ENCODE measurements around the gene EEF1AKMT4.
A peak's percentile ranks its signal among the peaks of the same experiment; 100 is the strongest.

The EEF1AKMT4 gene

DNA sequence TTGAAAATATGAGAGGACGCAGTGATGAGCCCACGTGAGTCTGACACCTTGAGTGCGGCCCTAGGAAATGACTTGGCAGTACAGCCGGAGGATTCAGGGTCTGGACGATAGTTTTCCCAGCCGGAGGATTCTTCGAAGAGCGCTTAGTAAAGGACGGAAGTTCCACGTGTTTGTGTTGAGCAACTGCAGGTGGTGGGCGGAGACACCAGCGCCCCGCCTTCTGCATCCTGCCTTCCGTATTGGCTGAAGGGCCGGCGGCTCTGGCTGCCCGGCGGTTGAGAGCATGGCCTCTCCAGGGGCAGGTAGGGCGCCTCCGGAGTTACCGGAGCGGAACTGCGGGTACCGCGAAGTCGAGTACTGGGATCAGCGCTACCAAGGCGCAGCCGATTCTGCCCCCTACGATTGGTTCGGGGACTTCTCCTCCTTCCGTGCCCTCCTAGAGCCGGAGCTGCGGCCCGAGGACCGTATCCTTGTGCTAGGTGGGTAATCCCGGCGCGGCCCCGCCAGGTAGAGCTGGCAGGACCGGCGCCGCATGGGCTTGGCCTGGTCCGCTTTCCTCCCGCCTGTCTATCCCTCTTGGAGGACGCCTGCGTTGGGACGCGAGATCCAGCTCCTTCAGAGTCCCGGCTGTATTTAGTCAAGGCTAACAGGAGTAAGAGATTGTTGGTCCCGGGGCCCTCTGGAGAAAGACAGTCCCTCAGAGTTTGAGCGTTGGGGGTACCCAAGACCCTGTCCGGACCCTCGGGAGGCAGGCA is at the start of gene EEF1AKMT4:
EEF1AKMT4 (plus strand) TSS at position 261 of the 755 bp plus-strand sequence; CDS start at position 284, 23 bp downstream.
- DNase-seq = peak; percentile 89

DNA sequence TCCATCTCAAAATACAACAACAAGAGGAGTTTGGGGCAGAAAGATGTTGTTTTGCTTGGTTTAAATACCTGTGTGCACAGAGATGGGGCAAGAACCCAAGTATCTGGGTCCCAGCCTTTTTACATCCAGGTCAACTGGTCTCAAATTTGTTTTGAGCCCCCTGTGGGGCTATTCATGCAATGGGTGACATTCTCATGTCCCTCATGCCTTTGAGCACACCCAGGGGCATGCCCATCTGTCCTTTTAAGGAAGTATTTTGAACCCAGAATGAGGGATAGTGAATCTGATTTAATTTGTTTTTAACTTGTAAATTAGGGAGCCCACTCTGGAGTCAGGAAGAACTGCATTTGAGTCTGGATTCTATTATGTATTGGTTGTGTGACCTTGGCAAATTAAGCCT is 48.6 kb upstream of the EEF1AKMT4 start:
- no peak for DNase-seq

GRCh38 chr3:184203526-184203925 is 45.9 kb upstream of the EEF1AKMT4 start:
- DNase-seq = no peak

- DNase-seq = no peak
These were observed 40.1 kb upstream of the EEF1AKMT4 start for GRCh38 chr3:184209146-184209923.

DNA sequence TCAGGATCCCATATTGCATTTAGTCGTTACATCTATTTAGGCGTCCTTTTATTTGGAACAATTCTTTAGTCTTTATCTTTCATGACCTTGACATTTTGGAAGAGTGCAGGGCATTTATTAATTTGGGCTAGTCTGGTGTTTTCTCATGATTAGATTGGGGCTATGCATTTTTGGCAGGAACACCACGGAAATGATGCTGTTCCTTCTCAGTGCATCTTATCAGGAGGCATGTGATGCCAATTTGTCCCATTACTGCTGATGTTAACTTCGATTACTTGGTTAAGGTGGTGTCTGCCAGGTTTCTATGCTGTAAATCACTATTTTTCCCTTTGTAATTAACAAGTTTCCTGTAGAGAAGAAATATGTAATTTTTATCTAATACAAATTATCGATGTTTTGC is 38.2 kb upstream of the EEF1AKMT4 start:
- DNase-seq = no peak

GRCh38 chr3:184211718-184212117 is 37.8 kb upstream of the EEF1AKMT4 start:
- DNase-seq = no peak

GRCh38 chr3:184218814-184219213 is 30.7 kb upstream of the EEF1AKMT4 start:
- DNase-seq = no peak

DNA sequence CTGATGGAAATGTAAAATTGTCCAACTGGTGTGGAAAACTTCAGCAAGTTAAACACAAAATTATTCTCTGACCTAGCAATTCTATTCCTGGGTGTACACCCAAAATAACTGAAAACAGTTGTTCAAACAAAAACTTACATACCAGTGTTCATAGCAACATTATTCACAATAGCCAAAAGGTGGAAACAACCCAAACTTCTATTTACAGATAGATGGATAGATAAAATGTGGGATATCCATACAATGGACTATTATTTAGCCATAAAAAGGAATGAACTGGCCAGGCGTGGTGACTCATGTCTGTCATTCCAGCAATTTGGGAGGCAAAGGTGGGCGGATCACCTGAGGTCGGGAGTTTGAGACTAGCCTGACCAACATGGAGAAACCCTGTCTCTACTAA is 27.0 kb upstream of the EEF1AKMT4 start:
- no peak for DNase-seq

- no peak for DNase-seq
These were observed 25.5 kb upstream of the EEF1AKMT4 start for GRCh38 chr3:184223946-184224345.

DNA sequence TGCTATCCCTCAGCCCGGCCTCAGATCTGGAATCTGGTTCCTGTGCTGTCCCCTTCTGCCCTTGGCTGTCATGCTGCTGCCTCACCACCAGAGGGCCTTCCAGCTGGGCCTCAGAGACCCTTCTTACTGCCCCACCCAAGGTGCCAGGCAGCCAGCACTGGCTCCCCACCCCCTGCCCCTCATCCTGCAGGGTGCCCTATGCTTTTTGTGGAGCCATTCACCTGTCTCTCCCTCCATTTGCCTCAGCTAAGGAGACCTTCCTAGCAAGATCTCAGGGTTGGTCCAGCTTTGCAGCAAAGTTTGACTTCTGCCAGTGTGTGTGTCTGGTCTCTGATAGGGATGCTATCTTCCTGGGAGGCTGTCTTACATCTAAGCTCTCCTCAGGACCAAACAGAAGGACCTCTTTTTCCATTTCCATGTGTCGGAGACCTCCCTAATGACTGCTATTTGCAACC is 22.0 kb upstream of the EEF1AKMT4 start:
- DNase-seq = peak; percentile 49

DNA sequence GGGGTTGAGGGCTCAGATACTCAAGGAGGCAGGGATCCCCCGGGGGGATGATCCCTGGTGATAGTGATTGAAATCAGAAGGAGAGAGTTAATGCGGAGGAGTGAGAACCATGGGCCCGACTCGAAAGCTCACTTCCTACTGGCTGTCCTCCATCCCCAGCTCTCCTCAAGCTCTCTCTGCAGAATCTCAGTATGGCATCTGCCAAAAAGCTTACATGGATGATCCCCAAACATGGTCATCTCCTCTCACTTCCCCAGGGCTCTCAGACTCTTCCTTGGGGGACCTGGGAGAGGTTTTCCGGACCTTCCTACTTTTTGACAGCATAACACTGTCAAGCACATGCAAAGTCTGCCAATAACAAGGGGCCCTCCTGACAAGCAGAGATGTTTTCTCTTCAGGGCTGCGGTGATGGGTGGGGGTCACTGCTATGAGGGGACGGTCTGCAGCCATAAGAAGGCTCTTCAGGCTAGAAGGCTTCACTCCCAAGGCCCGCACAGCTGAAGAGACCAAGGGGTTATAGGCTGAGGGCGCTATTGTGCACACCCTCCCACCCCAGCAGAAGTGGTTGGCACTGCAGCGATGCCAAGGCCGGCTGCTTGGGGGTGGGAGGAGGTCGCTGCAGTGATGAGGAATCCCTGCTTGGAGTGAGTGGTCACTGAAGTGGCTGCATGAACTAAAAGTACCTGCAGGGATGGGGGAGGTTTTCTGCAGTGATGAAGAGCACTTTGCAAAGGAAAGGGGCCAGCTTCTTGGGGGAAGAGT is 20.9 kb upstream of the EEF1AKMT4 start:
- DNase-seq = no peak

GRCh38 chr3:184229394-184230080 is 19.9 kb upstream of the EEF1AKMT4 start, which contains the start of gene VWA5B2:
TSS of gene VWA5B2 (plus strand) at chr3:184229585. CDS start at chr3:184230529, 944 bp downstream.
- peak; percentile 39 for DNase-seq

GRCh38 chr3:184230081-184230602 is 19.3 kb upstream of the EEF1AKMT4 start:
- DNase-seq = no peak

- no peak for DNase-seq
These were observed 18.6 kb upstream of the EEF1AKMT4 start for GRCh38 chr3:184230603-184231528.

DNA sequence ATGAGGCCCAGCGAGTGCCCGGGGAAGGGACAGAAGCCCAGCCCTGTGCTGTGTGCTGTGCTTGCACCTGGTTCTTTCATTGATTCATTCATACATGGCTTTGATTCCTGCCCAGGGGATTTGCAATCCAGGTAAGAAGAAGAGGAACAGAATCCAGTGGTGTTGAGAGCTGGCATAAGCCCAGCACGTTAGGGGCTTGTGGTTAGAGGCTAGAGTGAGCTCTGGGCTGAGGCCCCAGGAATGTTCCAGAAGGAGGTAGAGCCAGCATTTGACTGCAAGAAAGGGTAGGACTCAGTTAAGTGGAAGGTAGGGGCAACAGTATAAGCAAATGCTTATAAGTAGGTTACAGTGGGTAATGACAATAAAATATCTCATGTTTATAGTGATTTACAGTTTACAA is 17.8 kb upstream of the EEF1AKMT4 start:
- no peak for DNase-seq

- no peak for DNase-seq
These were observed 16.2 kb upstream of the EEF1AKMT4 start for GRCh38 chr3:184233127-184233843.

GRCh38 chr3:184234224-184234623 is 15.2 kb upstream of the EEF1AKMT4 start:
- DNase-seq = no peak

- no peak for DNase-seq
These were observed 14.6 kb upstream of the EEF1AKMT4 start for GRCh38 chr3:184234671-184235380.

DNA sequence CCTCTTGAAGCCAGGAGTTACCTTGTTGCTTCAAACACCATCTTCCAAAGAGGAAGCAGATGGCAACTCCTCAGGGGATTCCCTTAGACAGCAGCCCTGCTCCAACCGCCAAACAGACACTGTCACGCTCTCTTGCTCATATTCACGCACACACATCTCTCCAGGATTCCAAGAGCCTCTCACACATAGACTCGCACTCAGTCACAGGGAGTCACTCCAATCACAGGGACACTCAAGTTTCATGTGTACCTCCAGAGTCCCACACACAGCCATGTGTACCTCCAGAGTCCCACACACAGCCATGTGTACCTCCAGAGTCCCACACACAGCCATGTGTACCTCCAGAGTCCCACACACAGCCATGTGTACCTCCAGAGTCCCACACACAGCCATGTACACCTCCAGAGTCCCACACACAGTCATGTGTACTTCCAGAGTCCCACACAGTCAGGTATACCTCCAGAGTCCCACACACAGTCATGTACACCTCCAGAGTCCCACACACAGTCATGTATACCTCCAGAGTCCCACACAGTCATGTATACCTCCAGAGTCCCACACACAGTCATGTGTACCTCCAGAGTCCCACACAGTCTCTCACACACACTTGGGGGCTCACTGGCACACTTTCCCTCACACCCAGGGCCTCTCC is 14.0 kb upstream of the EEF1AKMT4 start:
- no peak for DNase-seq

Data from activated T-cell treated with anti-CD3 and anti-CD28 coated beads for 4 hours (primary cell).